GM21528 (cell line): Measurements from ENCODE around the gene TAS2R46.
"Not testable (repeated sequence)": the region's sequence is repeated elsewhere in the genome, so short reads cannot be mapped to it uniquely, and the experiment has no call there.

Source experiments
- ATAC-seq: cut with Tn5 transposase; IDR thresholded peaks from one replicate; pipeline ENCODE4 v1.9.1; 2021; ENCODE audit warnings: mild to moderate bottlenecking, moderate library complexity; ENCODE audit not compliant: unreplicated experiment, low FRiP score

TAS2R46 gene, protein sequence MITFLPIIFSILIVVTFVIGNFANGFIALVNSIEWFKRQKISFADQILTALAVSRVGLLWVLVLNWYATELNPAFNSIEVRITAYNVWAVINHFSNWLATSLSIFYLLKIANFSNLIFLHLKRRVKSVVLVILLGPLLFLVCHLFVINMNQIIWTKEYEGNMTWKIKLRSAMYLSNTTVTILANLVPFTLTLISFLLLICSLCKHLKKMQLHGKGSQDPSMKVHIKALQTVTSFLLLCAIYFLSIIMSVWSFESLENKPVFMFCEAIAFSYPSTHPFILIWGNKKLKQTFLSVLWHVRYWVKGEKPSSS

DNA sequence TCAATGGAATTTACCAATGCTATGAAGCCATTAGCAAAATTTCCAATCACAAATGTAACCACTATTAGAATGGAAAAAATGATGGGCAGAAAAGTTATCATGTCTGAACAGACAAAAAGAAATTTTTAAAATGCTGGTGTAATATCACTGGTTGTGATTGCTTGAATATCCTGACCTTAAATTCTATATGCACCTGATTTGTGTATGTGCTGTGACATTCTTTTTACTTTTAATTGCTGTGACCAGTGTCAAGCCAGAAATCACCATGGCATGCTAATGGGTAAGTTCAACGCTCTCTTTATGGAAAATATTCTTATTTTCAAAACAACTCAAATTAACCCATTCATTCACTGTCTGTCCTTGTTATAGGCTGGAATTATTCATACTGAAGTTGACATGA, at the start of gene TAS2R46:
Gene TAS2R46 (minus strand): TSS at position 101 of the 400 bp plus-strand sequence. CDS start 0 bp downstream, at position 101.
- not testable (repeated sequence) for ATAC-seq

DNA sequence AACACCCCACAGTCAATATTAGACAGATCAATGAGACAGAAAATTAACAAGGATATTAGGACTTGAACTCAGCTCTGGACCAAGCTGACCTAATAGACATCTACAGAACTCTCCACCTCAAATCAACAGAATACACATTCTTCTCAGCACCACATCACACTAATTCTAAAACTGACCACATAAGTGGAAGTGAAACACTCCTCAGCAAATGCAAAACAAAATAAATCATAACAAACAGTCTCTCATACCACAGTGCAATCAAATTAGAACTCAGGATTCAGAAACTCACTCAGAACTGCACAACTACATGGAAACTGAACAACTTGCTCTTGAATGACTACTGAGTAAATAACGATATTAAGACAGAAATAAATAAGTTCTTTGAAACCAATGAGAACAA, 49.1 kb upstream of the TAS2R46 start:
- not testable (repeated sequence) for ATAC-seq

DNA sequence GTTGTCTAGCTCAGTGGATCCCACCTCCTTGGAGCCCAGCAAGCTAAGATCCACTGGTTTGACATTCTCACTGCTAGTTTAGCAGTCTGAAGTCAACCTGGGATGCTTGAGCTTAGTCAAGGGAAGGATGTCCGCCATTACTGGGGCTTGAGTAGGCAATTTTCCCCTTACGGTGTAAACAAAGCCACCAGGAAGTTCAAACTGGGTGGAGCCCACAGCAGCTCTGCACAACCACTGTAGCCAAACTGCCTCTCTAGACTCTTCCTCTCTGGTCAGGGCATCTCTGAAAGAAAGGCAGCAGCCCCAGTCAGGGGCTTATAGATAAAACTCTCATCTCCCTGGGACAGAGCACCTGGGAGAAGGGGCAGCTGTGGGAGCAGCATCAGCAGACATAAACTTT, 46.8 kb upstream of the TAS2R46 start:
- no peak for ATAC-seq

DNA sequence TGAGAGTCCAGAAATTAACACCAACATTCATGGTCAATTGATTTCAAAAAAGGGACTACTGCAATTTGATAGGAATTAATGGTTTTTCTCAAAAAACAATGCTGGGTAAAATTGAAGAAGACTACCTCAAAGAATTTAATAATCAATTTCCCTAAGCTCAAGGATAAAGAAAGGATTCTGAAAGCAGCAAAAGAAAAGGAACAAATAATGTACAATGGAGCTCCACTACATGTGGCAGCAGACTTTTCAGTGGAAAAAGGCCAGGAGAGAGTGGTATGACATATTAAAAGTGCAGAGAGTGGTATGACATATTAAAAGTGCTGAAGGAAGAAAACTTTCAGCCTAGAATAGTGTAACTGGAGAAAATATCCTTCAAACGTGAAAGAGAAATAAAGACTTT, 45.6 kb upstream of the TAS2R46 start:
- no peak for ATAC-seq

DNA sequence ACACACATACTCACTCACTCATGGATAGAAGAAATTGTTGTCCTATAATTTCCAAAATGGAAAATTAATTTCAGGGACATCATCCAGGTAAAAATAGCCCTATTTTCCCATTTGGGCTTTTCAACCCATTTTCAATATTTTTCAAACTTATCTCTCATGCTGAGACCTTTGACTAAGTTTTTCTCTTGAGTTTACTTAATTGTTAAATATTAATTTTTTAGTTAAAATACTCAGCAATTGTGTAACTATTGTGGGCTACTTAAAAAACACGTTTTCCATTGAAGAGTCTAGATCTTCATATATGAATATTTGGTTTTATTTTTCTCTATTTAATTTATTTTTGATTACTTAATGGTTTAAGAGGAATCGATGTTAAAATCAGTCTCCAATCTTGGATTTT, 44.2 kb upstream of the TAS2R46 start:
- ATAC-seq: no peak

DNA sequence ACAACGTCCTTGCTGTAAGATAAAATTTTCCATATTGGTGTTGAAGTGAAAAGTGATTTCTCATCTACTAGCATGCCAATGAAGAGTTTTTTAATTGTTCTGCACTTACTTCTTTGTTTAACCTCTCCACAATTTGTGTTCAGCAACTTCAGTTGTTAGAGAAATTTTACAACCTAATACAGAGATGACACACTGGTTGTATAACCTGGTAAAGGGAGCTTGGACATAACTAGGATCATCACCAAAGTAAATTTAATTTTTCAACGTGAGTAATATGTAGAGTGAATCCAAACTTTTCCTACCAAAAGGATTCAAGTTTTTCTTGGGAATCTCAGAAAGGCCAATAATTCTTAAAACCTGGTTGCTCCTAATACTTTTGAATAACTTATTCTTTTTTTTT, 43.5 kb upstream of the TAS2R46 start:
- ATAC-seq: no peak

DNA sequence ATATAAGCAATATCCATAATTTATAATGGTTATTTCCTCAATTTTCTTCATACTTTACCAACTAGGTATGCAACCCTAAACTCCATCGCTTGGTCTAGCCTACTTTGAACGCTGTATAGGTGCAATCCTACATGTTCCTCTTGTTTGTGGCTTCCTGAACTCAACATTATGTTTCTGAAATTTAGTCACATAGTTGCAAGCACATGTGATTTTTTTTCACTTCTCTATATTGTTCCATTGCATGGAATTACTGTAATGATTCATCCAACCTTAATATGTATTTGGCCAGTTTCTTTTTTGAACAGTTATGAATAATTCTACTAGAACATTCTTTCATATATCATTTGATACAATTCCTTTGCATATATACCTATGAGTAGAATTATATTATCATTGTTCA, 32.8 kb upstream of the TAS2R46 start:
- ATAC-seq: not testable (repeated sequence)

DNA sequence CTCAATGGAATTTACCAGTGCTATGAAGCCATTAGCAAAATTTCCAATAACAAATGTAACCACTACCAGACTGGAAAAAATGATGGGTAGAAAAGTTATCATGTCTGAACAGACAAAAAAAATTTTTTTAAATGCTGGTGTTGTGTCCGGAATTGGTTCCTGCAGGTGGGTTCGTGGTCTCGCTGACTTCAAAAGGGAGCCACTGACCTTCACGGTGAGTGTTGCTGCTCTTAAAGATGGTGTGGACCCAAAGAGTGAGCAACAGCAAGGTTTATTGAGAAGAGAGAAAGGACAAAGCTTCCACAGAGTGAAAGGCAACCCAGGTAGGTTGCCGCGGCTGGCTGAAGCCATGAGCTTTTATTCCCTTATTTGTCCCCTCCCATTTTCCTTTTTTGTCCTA, 30.0 kb upstream of the TAS2R46 start, which contains the start of gene TAS2R43:
Gene TAS2R43 (minus strand): TSS at position 186 of the 400 bp plus-strand sequence. CDS start 84 bp downstream, at position 102.
- no peak for ATAC-seq

DNA sequence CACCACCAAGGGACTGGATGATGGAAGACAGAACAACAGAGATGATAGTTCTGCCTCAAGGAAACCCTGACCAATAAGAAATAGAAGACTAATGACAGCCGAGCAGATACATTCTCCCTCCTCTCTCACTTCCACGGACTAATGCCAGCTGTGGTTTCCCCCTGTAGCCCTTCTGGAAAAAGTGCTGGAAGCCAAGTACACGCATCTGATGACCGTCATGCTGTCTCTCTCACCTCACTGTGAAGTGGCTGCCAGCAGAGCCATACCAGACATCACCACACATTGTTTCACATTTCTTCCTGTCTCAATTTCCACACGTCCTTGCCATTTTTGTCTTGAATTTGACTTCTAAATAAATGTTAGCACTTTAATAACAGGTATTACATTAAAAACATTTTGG, 27.2 kb upstream of the TAS2R46 start:
- no peak for ATAC-seq

DNA sequence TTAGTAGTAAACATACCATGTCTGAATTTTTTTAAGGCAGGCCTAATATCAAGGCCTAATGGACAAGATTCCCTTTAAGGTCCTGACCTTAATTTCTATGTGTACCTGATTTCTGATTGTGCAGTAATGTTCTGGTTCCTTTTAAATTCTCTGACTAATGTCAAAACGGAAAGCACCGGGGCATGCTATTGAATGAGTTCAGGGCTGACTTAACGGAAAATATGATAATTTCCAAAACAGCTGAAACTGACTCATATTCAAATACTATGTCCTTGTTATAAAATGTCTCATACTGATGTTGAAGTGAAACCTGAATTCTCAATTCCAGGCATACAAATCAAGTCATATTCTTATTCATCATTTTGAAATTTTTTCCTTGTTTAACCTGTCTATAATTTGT, 23.3 kb upstream of the TAS2R46 start:
- ATAC-seq: no peak

DNA sequence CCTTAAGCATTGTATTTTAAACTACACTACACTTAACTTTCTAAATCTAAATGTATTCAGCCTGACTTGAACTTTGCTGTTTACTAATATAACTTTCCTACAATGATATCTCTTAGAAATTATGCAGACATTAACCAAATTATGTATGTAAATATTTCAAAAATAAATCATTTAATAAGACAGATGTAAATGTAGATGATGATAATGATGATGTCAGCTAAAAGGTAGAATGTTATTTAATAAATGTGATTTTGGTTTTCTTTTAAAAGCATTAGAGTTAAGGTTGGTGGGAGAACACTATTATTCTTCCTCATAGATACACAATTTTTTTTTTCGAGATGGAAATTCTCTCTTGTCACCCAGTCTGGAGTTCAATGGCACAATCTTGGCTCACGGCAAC, 19.9 kb upstream of the TAS2R46 start:
- ATAC-seq: no peak

DNA sequence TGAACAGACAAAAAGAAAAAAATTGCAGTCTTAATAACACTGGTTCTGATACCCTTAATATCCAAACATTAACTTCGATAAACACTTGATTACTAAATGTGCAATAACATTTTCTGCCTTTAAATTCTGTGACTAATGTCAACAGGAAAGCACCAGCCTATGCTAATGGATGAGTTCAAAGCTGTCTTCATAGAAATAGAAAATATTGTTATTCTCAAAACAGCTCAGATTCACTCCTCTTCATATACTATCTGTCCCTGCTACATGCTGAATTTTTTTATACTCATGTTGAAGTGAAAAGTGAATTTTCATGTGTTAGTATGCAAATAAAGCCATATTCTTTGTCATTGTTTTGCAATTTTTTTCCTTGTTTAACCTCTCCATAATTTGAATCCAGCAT, 16.2 kb upstream of the TAS2R46 start:
- no peak for ATAC-seq

DNA sequence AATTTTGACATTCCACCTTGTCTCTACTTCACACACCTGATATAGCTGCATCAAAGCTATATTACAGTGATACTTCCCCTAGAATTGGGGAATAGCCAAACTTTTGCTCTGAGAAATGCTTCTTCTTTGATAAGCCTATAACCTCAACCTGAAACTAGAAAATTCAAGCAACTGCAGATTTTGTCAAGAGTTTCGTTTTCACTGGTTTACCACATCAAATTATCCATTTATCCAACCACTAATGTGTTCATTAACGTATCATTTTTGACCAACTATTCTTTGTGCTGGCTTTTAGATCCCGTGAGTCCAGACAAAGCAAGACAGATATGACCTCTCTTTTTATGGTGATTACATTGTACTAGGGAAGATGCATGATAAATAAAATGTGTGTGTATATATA, 13.5 kb upstream of the TAS2R46 start:
- ATAC-seq: no peak

DNA sequence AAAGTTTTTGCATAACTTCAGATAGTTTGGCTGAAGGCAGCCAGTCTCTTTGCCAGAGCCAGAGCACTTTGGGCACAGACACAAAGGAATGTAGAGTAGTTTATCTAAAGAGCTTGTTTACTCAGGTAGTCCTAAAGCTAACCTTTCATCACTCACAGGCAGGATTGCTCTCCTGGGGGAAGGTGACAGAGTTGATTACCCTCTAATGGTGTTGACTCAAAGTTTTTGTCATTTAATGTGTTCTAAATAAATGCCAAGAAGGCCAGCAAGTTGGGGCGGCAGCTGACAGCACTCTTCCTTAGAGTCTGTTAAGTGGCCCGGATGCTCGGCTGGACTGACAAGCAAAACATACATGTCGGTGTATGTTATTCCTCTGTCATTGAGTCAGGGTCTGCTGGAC, 9.3 kb upstream of the TAS2R46 start:
- ATAC-seq: no peak

DNA sequence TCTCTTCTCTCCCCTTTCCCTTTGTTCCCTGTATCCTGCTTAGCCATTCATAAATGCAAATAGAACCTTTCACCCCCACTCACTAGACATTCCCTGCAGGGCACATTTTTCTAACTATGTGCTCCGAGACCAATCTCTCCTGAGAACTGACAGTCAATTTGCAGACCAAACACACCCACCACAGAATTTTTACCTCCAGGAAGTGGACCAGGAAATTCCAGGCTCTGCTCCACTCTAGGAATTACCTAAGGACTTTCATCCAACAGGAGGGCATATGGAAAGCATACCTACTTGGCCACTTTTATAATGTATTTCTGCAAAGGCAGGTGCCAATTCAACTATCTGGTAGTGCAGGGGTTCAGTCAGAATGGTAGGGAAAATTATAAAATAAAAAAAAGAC, 8.9 kb upstream of the TAS2R46 start:
- no peak for ATAC-seq

DNA sequence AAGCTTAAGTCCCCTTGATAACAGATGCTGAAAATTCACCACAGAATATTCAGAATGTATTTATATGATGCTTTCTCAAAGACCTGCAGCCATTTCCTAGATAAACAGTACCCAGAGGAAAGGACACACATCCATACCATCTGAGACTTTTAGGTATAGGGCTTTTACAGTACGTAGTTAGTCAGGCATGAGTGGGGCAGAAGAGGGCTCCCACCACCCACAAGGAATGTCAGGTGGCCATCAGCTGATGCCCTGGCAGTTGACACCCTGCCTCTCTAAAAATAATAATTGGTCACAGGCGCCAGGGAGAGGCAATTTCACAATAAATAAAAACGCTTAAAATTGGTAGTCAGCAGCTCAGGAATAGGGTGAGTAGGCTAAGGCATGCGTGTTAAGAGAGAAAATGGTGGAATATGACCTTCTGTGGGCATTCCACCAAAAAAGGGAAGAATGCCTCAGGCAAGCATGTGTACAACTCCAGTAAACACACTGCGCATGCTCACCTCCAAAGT, 7.8 kb upstream of the TAS2R46 start:
- no peak for ATAC-seq

DNA sequence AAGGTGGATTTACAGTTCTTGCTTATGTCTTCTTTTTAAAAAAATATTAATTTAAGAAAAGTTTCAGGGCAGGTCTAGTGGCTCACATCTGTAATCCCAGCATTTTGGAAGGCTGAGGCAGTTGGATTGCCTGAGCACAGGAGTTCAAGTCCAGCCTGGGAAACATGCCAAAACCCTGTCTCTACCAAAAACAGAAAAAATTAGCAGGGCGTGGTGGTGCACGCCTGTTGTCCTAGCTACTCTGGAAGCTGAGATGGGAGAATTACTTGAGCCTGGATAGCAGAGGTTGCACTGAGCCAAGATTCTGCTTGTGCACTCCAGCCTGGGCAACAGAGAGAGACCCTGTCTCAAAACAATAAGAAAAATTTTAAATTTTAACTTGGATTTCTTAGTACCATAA, 5.4 kb upstream of the TAS2R46 start:
- ATAC-seq: no peak

DNA sequence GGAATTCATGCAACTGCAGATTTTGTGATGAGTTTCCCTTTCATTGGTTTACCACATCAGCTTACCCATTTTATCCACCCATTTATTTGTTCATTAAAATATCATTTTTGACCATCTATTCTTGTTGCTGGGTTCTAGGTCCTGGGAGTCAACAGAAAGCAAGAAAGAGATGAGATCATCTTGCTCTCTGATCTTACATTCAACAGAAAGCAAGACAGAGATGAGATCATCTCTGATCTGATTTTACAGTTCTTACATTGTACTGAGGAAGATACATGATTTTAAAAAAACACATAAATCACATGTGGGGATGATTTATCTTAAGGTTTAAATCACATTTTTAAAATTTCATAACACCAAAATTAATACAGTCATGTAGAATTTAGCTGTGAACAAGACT, 2.3 kb downstream of the TAS2R46 start:
- no peak for ATAC-seq

DNA sequence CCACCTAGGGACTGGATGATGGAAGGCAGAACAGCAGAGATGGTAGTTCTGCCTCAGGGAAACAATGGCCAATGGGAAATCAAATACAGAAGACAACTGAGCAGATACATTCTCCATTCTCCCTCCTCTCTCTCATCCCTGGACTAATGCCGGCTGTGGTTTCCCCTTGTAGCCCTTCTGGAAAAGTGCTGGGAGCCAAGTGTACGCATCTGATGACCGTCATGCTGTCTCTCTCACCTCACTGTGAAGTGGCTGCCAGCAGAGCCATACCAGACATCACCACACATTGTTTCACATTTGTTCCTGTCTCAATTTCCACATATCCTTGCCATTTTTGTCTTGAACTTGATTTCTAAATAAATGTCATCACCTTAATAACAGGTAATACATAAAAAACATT, 3.1 kb downstream of the TAS2R46 start:
- ATAC-seq: no peak

DNA sequence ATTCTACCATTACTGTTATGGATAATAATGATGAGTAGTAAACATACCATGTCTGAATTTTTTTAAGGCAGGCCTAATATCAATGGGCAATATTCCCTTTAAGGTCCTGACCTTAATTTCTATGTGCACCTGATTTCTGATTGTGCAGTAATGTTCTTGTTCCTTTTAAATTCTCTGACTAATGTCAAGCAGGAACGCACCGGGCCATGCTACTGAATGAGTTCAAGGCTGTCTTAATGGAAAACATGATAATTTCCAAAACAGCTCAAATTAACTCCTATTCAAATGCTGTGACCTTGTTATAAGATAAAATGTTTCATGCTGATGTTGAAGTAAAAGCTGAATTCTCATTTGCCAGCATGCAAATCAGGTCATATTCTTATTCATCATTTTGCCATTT, 6.8 kb downstream of the TAS2R46 start:
- ATAC-seq: no peak

DNA sequence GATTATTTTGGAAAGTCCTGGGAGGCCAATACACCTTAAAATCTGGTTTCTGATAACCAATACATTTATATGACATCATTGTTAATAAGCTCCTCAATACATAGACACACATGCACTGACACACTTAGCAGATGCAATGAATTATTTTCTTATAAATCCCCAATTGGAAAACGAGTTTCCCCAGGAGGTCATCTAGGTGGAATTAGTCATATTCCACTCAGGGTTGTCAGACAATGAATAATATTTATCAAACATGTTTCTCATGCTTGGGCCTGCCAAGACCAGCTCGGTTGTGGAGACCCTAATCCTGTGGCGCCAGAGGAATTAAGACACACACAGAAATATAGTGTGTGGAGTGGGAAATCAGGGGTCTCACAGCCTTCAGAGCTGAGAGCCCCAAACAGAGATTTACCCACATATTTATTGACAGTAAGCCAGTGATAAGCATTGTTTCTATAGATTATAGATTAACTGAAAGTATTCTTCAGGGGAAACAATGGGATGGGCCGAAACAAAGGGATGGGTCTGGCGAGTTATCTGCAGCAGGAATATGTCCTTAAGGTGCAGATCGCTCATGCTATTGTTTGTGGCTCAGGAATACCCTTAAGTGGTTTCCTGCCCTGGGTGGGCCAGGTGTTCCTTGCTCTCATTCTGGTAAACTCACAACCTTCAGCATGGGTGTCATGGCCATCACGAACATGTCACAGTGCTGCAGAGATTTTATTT, 12.1 kb downstream of the TAS2R46 start:
- ATAC-seq: not testable (repeated sequence)

DNA sequence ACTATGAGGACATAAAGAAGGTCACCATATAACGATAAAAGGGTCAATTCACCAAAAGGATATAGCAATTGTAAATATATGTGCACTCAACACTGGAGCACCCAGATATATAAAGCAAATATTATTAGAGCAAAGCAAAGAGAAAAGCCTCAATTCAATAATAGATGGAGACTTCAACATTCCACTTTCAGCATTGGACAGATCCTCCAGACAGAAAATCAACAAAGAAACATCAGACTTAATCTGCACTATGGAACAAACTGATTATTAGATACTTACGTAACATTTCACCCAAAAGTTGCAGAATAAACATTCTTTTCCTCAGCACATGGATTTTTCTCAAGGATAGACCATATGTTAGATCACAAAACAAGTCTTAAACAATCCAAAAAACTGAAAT, 20.7 kb downstream of the TAS2R46 start:
- not testable (repeated sequence) for ATAC-seq
